WTC11 (cell line): Measurements from ENCODE around the gene NEURL4. TPM values are rescaled to one million over a fixed set of nuclear protein-coding genes. Genes with fewer than 3 reads are reported as not detected.
"Not testable (repeated sequence)": the region's sequence is repeated elsewhere in the genome, so short reads cannot be mapped to it uniquely, and the experiment has no call there.

Source experiments
- ATAC-seq: fragments of 200-7000 bp; cut with Tn5 transposase; 2 replicates; pipeline ENCODE4 v1.10.0; 2021; ENCODE audit warnings: mild to moderate bottlenecking, moderate library complexity
- CTCF ChIA-PET: fragments of 300-600 bp; sonication (Branson Sonifier 250); formaldehyde crosslinking; loops from one replicate; lab custom pipeline; 2021; ENCODE audit warnings: antibody characterized with exemption; lab: Charles Lee
- POLR2A ChIA-PET: fragments of 350-600 bp; sonication (Branson Sonifier 250); formaldehyde crosslinking; loops from one replicate; lab custom pipeline; 2021; ENCODE audit warnings: antibody characterized with exemption; lab: Charles Lee
- DNase-seq: peaks from one replicate; pipeline ENCODE4 v3.0.0; 2021; ENCODE audit warnings: low spot score
- H3K27ac Mint-ChIP-seq: 2 replicates; pipeline ENCODE4 v1.8.0; 2021; ENCODE audit warnings: mixed read lengths
- H3K27me3 Mint-ChIP-seq: 2 replicates; pipeline ENCODE4 v1.8.0; 2021; ENCODE audit warnings: low read depth, mild to moderate bottlenecking, moderate library complexity, mixed read lengths
- H3K36me3 Mint-ChIP-seq: 2 replicates; pipeline ENCODE4 v1.8.0; 2021; ENCODE audit warnings: mixed read lengths
- H3K4me1 Mint-ChIP-seq: 2 replicates; pipeline ENCODE4 v1.8.0; 2022; ENCODE audit warnings: mixed read lengths
- H3K4me3 Mint-ChIP-seq: 2 replicates; pipeline ENCODE4 v1.8.0; 2021; ENCODE audit warnings: mild to moderate bottlenecking, moderate library complexity, mixed read lengths
- H3K9me3 Mint-ChIP-seq: 2 replicates; pipeline ENCODE4 v1.8.0; 2021; ENCODE audit warnings: mixed read lengths
- CBFB ChIP-seq: sonication (generic); formaldehyde crosslinking; IDR thresholded peaks from 2 replicates; pipeline ENCODE4 v1.8.1; 2022; ENCODE audit warnings: mild to moderate bottlenecking, low read depth, missing genetic modification reagents
- CREM ChIP-seq: sonication (generic); formaldehyde crosslinking; IDR thresholded peaks from 2 replicates; pipeline ENCODE4 v1.8.1; 2022; ENCODE audit warnings: mild to moderate bottlenecking, missing genetic modification reagents, moderate library complexity
- E2F1 ChIP-seq: sonication (generic); formaldehyde crosslinking; IDR thresholded peaks from 2 replicates; pipeline ENCODE4 v1.8.0; 2022; ENCODE audit warnings: mild to moderate bottlenecking, missing genetic modification reagents
- E2F4 ChIP-seq: sonication (generic); formaldehyde crosslinking; IDR thresholded peaks from 2 replicates; pipeline ENCODE4 v1.8.1; 2022; ENCODE audit warnings: low read depth, mild to moderate bottlenecking, moderate library complexity, missing genetic modification reagents, borderline replicate concordance
- FOXJ3 ChIP-seq: sonication (generic); formaldehyde crosslinking; IDR thresholded peaks from 2 replicates; pipeline ENCODE4 v1.9.0; 2021; ENCODE audit warnings: missing genetic modification reagents, mild to moderate bottlenecking, borderline replicate concordance
- FOXK1 ChIP-seq: sonication (generic); formaldehyde crosslinking; IDR thresholded peaks from 2 replicates; pipeline ENCODE4 v1.8.0; 2022; ENCODE audit warnings: mild to moderate bottlenecking, moderate library complexity, missing genetic modification reagents
- GTF2I ChIP-seq: fragments of 250-450 bp; sonication (Bioruptor Pico); conservative IDR thresholded peaks from 2 replicates; pipeline ENCODE4 v1.4.0; 2021; ENCODE audit warnings: mild to moderate bottlenecking
- IRF2 ChIP-seq: sonication (generic); formaldehyde crosslinking; IDR thresholded peaks from 2 replicates; pipeline ENCODE4 v1.8.0; 2022; ENCODE audit warnings: low read depth, missing genetic modification reagents, borderline replicate concordance
- JAZF1 ChIP-seq: fragments of 250-450 bp; sonication (Bioruptor Pico); IDR thresholded peaks from 2 replicates; pipeline ENCODE4 v1.9.0; 2021; ENCODE audit warnings: moderate library complexity, mild to moderate bottlenecking, inconsistent platforms
- MAX ChIP-seq: sonication (generic); formaldehyde crosslinking; IDR thresholded peaks from 2 replicates; pipeline ENCODE4 v1.8.0; 2022; ENCODE audit warnings: mild to moderate bottlenecking, missing genetic modification reagents
- MLX ChIP-seq: sonication (generic); formaldehyde crosslinking; IDR thresholded peaks from 2 replicates; pipeline ENCODE4 v1.8.1; 2023; ENCODE audit warnings: mild to moderate bottlenecking, missing genetic modification reagents, moderate library complexity
- NFATC4 ChIP-seq: fragments of 250-450 bp; sonication (Bioruptor Pico); IDR thresholded peaks from 2 replicates; pipeline ENCODE4 v1.9.0; 2021; ENCODE audit warnings: mild to moderate bottlenecking
- SP1 ChIP-seq: sonication (generic); formaldehyde crosslinking; conservative IDR thresholded peaks from 2 replicates; pipeline ENCODE4 v1.8.1; 2022; ENCODE audit warnings: missing genetic modification reagents
- TEAD1 ChIP-seq: sonication (generic); formaldehyde crosslinking; IDR thresholded peaks from 2 replicates; pipeline ENCODE4 v1.8.0; 2022; ENCODE audit warnings: mild to moderate bottlenecking, missing genetic modification reagents
- TEAD4 ChIP-seq: sonication (generic); formaldehyde crosslinking; IDR thresholded peaks from 2 replicates; pipeline ENCODE4 v1.8.0; 2022; ENCODE audit warnings: mild to moderate bottlenecking, missing genetic modification reagents
- USF2 ChIP-seq: sonication (generic); formaldehyde crosslinking; IDR thresholded peaks from 2 replicates; pipeline ENCODE4 v1.8.1; 2023; ENCODE audit warnings: mild to moderate bottlenecking, missing genetic modification reagents, moderate library complexity
- ZNF121 ChIP-seq: sonication (generic); formaldehyde crosslinking; IDR thresholded peaks from 2 replicates; pipeline ENCODE4 v1.8.0; 2023; ENCODE audit warnings: missing genetic modification reagents
- ZNF219 ChIP-seq: sonication (generic); formaldehyde crosslinking; IDR thresholded peaks from 2 replicates; pipeline ENCODE4 v1.8.0; 2023; ENCODE audit warnings: missing genetic modification reagents, mild to moderate bottlenecking, borderline replicate concordance
- ZNF232 ChIP-seq: sonication (generic); formaldehyde crosslinking; IDR thresholded peaks from 2 replicates; pipeline ENCODE4 v1.8.0; 2022; ENCODE audit warnings: mild to moderate bottlenecking, missing genetic modification reagents
- ZNF281 ChIP-seq: sonication (generic); formaldehyde crosslinking; IDR thresholded peaks from 2 replicates; pipeline ENCODE4 v1.8.0; 2023; ENCODE audit warnings: mild to moderate bottlenecking, missing genetic modification reagents
- ZNF416 ChIP-seq: fragments of 250-450 bp; sonication (Bioruptor Pico); IDR thresholded peaks from 2 replicates; pipeline ENCODE4 v1.9.0; 2021; ENCODE audit warnings: mild to moderate bottlenecking, inconsistent platforms
- ZNF671 ChIP-seq: fragments of 250-450 bp; sonication (Bioruptor Pico); IDR thresholded peaks from 2 replicates; pipeline ENCODE4 v1.8.0; 2021; ENCODE audit warnings: mild to moderate bottlenecking
- ZSCAN18 ChIP-seq: fragments of 250-450 bp; sonication (Bioruptor Pico); IDR thresholded peaks from 2 replicates; pipeline ENCODE4 v2.1.2; 2022; ENCODE audit warnings: mild to moderate bottlenecking, moderate library complexity
- total RNA-seq: library from RNA; stranded (reverse); gene quantifications from 3 replicates; pipeline ENCODE4 v1.2.3, GENCODE V29; 2021

The NEURL4 gene
- total RNA-seq, 1 experiment from 2014 or later = 64.4 TPM

GRCh38 chr17:7336240-7337175 is 7.4 kb upstream of the NEURL4 start, which contains the start of gene ACAP1 (continued):
- TF ChIP-seq ZNF281 (CRISPR knock-in tag) (peak; percentile 98), JAZF1 (CRISPR knock-in tag) (no peak), SP1 (CRISPR knock-in tag) (peak; percentile 64), TEAD1 (CRISPR knock-in tag) (peak; percentile 64; the same call in 1 of the 2 replicates)

GRCh38 chr17:7335765-7336164 is 6.6 kb upstream of the NEURL4 start:
- ChIA-PET CTCF (interaction anchor here (0.6 to 2.8 kb wide), 14 partner anchors 12 to 321 kb away, joined by 3 to 20 read pairs (median 6); partner anchors contain the start of genes KCTD11, PLSCR3, SLC2A4 and TMEM102), POLR2A (interaction anchor here (0.6 to 2.5 kb wide), 3 partner anchors 14 to 98 kb away, joined by 3 to 22 read pairs (median 3); no protein-coding TSS in a partner anchor)
- not testable (repeated sequence) for H3K27me3 Mint-ChIP-seq, H3K9me3 Mint-ChIP-seq, H3K36me3 Mint-ChIP-seq, DNase-seq, ATAC-seq
- Mint-ChIP-seq H3K4me1 (peaks cover 35% of the 10 kb centered on the region), H3K4me3 (peak overlapping the region; percentile 63; the same call in 1 of the 2 replicates), H3K27ac (peak overlapping the region; percentile 92)

- ATAC-seq = no peak
- Mint-ChIP-seq H3K27me3 (no peaks in the 10 kb centered on the region), H3K27ac (peak overlapping the region; percentile 25), H3K9me3 (no peaks in the 10 kb centered on the region), H3K4me3 (no peak overlapping the region), H3K4me1 (peaks cover 38% of the 10 kb centered on the region), H3K36me3 (peaks cover 6% of the 10 kb centered on the region; the same call in 1 of the 2 replicates)
- DNase-seq = no peak
- ChIA-PET CTCF (interaction anchor here (1.0 to 2.8 kb wide), 4 partner anchors 11 to 225 kb away, joined by 3 to 20 read pairs (median 8); partner anchors contain the start of gene SLC2A4), POLR2A (interaction anchor here (1.2 kb wide), 1 partner anchor 14 kb away, joined by 3 read pairs; no protein-coding TSS in a partner anchor)
- TF ChIP-seq USF2 (CRISPR knock-in tag) (no peak), ZSCAN18 (CRISPR knock-in tag) (no peak), CREM (CRISPR knock-in tag) (no peak), CBFB (CRISPR knock-in tag) (no peak), IRF2 (CRISPR knock-in tag) (no peak), E2F1 (no peak), ZNF232 (CRISPR knock-in tag) (no peak), E2F4 (CRISPR knock-in tag) (no peak), ZNF219 (CRISPR knock-in tag) (no peak), ZNF121 (CRISPR knock-in tag) (no peak), MAX (CRISPR knock-in tag) (no peak), MLX (CRISPR knock-in tag) (no peak), GTF2I (CRISPR knock-in tag) (no peak), FOXK1 (no peak), FOXJ3 (CRISPR knock-in tag) (no peak), ZNF671 (CRISPR knock-in tag) (no peak), TEAD4 (CRISPR knock-in tag) (no peak), ZNF416 (CRISPR knock-in tag) (no peak), NFATC4 (CRISPR knock-in tag) (no peak)
Measured at GRCh38 chr17:7334938-7335538, 5.9 kb upstream of the NEURL4 start.
